PC-9 (cell line): ENCODE measurements around the gene SPACA7.

Experiments used
- CTCF ChIP-seq: fragments of 200-600 bp; sonication (generic); conservative IDR thresholded peaks from 2 replicates; pipeline ENCODE4 v1.6.1; 2017; ENCODE audit warnings: mixed run types, antibody characterized with exemption, mild to moderate bottlenecking, moderate library complexity
- EZH2 ChIP-seq: fragments of 200-600 bp; sonication (generic); IDR thresholded peaks from 2 replicates; pipeline ENCODE4 v1.8.0; 2017; ENCODE audit warnings: antibody characterized with exemption, low read depth

- TF ChIP-seq CTCF: 0 out of 2 replicates have a peak, but pooled peaks have one; percentile 24
- no peak for TF ChIP-seq EZH2
Observed at GRCh38 chr13:112392719-112393118, 16.6 kb downstream of the SPACA7 start.
